Adipocyte (in vitro differentiated cells): ENCODE data around the gene RANGAP1.
"Not testable (repeated sequence)": the region's sequence is repeated elsewhere in the genome, so short reads cannot be mapped to it uniquely, and the experiment has no call there.

Source experiments
- DNase-seq: peaks from one replicate; pipeline ENCODE4 v3.0.0-alpha.2; 2015; ENCODE audit warnings: low read depth
- H3K27me3 ChIP-seq: replicated peaks from 2 replicates; pipeline ENCODE4 v1.7.0; 2013; ENCODE audit warnings: mild to moderate bottlenecking, low read length, moderate library complexity; ENCODE audit not compliant: control insufficient read depth, insufficient read depth
- H3K36me3 ChIP-seq: 2 replicates; pipeline ENCODE4 v1.7.0; 2013; ENCODE audit warnings: low read length, mild to moderate bottlenecking, moderate library complexity; ENCODE audit not compliant: control insufficient read depth, insufficient read depth, severe bottlenecking
- H3K4me1 ChIP-seq: 2 replicates; pipeline ENCODE4 v1.7.0; 2013; ENCODE audit warnings: mild to moderate bottlenecking, low read length, moderate library complexity; ENCODE audit not compliant: control insufficient read depth, insufficient read depth
- H3K4me3 ChIP-seq: 2 replicates; pipeline ENCODE4 v1.7.0; 2013; ENCODE audit warnings: mild to moderate bottlenecking, low read length, moderate library complexity
- H3K9ac ChIP-seq: 2 replicates; pipeline ENCODE4 v1.7.0; 2013; ENCODE audit warnings: mild to moderate bottlenecking, low read length, moderate library complexity
- H3K9me3 ChIP-seq: 2 replicates; pipeline ENCODE4 v1.7.0; 2013; ENCODE audit warnings: mild to moderate bottlenecking, low read length, moderate library complexity; ENCODE audit not compliant: control insufficient read depth

RANGAP1 gene

DNA sequence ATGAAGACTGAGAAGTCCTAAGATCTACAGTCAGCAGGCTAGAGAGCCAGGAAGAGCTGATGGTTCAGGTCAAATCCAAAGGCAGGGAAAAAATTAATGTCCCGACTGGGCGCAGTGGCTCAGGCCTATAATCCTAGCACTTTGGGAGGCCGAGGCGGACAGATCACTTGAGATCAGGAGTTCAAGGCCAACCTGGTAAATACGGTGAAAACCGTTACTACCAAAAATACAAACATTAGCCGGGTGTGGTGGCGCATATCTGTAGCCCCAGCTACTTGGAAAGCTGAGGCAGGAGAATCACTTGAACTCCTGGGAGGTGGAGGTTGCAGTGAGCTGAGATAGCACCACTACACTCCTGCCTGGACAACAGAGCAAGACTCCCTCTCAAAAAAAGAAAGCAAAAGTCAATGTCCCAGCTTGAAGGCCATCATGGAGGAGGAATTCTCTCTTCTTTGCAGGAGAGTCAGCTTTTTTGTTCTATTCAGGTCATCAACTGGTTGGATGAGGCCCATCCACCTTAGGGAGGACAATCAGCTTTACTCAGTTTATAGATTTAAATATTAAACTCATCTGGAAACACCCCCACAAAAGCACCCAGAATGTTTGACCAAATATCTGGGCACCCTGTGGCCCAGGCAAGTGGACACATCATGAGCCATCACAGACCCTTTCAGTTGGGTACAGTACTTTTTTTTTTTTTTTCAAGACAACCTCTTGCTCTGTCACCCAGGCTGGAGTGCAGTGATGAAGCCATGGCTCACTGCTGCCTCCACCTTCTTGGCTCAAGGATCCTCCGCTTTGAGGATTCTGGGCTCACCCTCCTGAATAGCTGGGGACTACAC is 11.1 kb upstream of the RANGAP1 start:
- Histone ChIP-seq H3K27me3 (no peaks in the 10 kb centered on the region), H3K4me1 (peaks cover 5% of the 10 kb centered on the region), H3K9me3 (no peaks in the 10 kb centered on the region), H3K36me3 (no peaks in the 10 kb centered on the region), H3K9ac (no peak overlapping the region), H3K4me3 (no peak overlapping the region)
- DNase-seq, result no peak

DNA sequence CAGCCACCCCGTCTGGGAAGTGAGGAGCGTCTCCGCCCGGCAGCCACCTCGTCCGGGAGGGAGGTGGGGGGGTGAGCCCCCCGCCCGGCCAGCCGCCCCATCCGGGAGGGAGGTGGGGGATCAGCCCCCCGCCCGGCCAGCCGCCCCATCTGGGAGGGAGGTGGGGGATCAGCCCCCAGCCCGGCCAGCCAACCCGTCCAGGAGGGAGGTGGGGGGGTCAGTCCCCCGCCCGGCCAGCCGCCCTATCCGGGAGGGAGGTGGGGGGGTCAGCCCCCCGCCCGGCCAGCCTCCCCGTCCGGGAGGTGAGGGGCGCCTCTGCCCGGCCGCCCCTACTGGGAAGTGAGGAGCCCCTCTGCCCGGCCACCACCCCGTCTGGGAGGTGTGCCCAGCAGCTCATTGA is 8.8 kb upstream of the RANGAP1 start:
- peaks cover 15% of the 10 kb centered on the region for H3K4me1 ChIP-seq
- DNase-seq, H3K27me3 ChIP-seq, H3K9ac ChIP-seq, H3K4me3 ChIP-seq, H3K9me3 ChIP-seq, H3K36me3 ChIP-seq: not testable (repeated sequence)

- DNase-seq, result peak; percentile 69
- Histone ChIP-seq H3K36me3 (no peaks in the 10 kb centered on the region), H3K27me3 (no peaks in the 10 kb centered on the region), H3K4me1 (peaks cover 35% of the 10 kb centered on the region), H3K9ac (peak overlapping the region; percentile 74), H3K4me3 (no peak overlapping the region), H3K9me3 (no peaks in the 10 kb centered on the region)
These were observed 4.6 kb upstream of the RANGAP1 start for GRCh38 chr22:41290262-41291221.

- Histone ChIP-seq H3K9ac (peak overlapping the region; percentile 4), H3K9me3 (no peaks in the 10 kb centered on the region), H3K27me3 (no peaks in the 10 kb centered on the region), H3K4me1 (peaks cover 41% of the 10 kb centered on the region), H3K36me3 (peaks cover 2% of the 10 kb centered on the region), H3K4me3 (no peak overlapping the region)
- no peak for DNase-seq
These were observed 3.7 kb upstream of the RANGAP1 start for GRCh38 chr22:41289671-41290070.

GRCh38 chr22:41288245-41288946 is 2.4 kb upstream of the RANGAP1 start:
- DNase-seq, result peak; percentile 73
- no peaks in the 10 kb centered on the region for H3K9me3 ChIP-seq

GRCh38 chr22:41286639-41287091 is 678 bp upstream of the RANGAP1 start:
- no peaks in the 10 kb centered on the region for H3K27me3 ChIP-seq
- peak overlapping the region; percentile 85 for H3K4me3 ChIP-seq
- H3K36me3 ChIP-seq, result peaks cover 22% of the 10 kb centered on the region
- H3K4me1 ChIP-seq, result peaks cover 42% of the 10 kb centered on the region
- no peaks in the 10 kb centered on the region for H3K9me3 ChIP-seq
- peak; percentile 49 for DNase-seq
- peak overlapping the region; percentile 82 for H3K9ac ChIP-seq

More at GRCh38 chr22:41288245-41288946, 2.4 kb upstream of the RANGAP1 start:
- no peak overlapping the region for H3K9ac ChIP-seq
- peaks cover 42% of the 10 kb centered on the region for H3K4me1 ChIP-seq
- no peaks in the 10 kb centered on the region for H3K27me3 ChIP-seq
- no peak overlapping the region for H3K4me3 ChIP-seq
- H3K36me3 ChIP-seq, result peaks cover 11% of the 10 kb centered on the region

GRCh38 chr22:41285441-41285819 is 557 bp downstream of the RANGAP1 start:
- DNase-seq, result peak; percentile 91
- H3K9ac ChIP-seq, result peak overlapping the region; percentile 93
- peak overlapping the region; percentile 85 for H3K4me3 ChIP-seq
- peaks cover 33% of the 10 kb centered on the region for H3K4me1 ChIP-seq
- no peaks in the 10 kb centered on the region for H3K9me3 ChIP-seq
- peaks cover 34% of the 10 kb centered on the region for H3K36me3 ChIP-seq
- H3K27me3 ChIP-seq, result no peaks in the 10 kb centered on the region

- Histone ChIP-seq H3K4me3 (peak overlapping the region; percentile 85), H3K27me3 (no peaks in the 10 kb centered on the region), H3K9me3 (no peaks in the 10 kb centered on the region), H3K36me3 (peaks cover 44% of the 10 kb centered on the region), H3K4me1 (peaks cover 24% of the 10 kb centered on the region), H3K9ac (peak overlapping the region; percentile 93)
- no peak for DNase-seq
These were observed 1.5 kb downstream of the RANGAP1 start for GRCh38 chr22:41284465-41284864.

- no peaks in the 10 kb centered on the region for H3K27me3 ChIP-seq
- H3K9me3 ChIP-seq, result no peaks in the 10 kb centered on the region
- H3K9ac ChIP-seq, result no peak overlapping the region
- DNase-seq, result no peak
- H3K36me3 ChIP-seq, result peaks cover 63% of the 10 kb centered on the region
- H3K4me1 ChIP-seq, result peaks cover 7% of the 10 kb centered on the region
- no peak overlapping the region for H3K4me3 ChIP-seq
These were observed 5.1 kb downstream of the RANGAP1 start for GRCh38 chr22:41280854-41281253.

DNA sequence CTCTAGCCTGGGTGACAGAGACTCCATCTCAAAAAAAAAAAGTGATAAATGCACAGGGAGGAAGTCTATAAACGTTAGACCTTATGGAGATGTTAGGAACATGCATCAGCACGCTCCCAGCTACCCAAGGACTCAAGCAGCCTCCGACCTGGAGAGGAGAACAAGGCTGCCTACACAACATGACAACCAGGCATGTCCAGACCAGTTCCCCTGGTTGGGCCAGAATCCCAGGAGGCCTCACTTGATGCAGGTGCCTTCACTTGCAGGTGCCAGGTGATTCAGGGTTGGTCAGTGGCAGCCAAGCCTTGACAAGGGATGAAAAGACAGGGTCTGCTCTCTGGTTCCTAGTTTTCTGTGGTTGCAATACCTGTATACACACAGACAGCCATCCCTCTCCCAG is 5.9 kb downstream of the RANGAP1 start:
- Histone ChIP-seq H3K9me3 (no peaks in the 10 kb centered on the region), H3K36me3 (peaks cover 70% of the 10 kb centered on the region), H3K4me3 (no peak overlapping the region), H3K9ac (no peak overlapping the region), H3K27me3 (no peaks in the 10 kb centered on the region), H3K4me1 (peaks cover 5% of the 10 kb centered on the region)
- DNase-seq, result no peak
